GM11168 (cell line): Measurements from ENCODE around the gene CLSTN1.

Experiments used
- in situ Hi-C: fragments of 300-500 bp; cut with MboI; formaldehyde crosslinking; loops from one replicate; pipeline ENCODE4 v1.12.0; 2022; ENCODE audit warnings: low sequenced_read_pairs; ENCODE audit not compliant: unreplicated experiment

CLSTN1 gene

GRCh38 chr1:9737671-9738070, 86.1 kb downstream of the CLSTN1 start:
- in situ Hi-C loops: no loop called here

GRCh38 chr1:9737057-9737456, 86.7 kb downstream of the CLSTN1 start:
- in situ Hi-C loops: no loop called here

GRCh38 chr1:9736241-9736640, 87.5 kb downstream of the CLSTN1 start:
- in situ Hi-C loops: no loop called here

- in situ Hi-C loops: no loop called here
Measured at GRCh38 chr1:9735800-9736199, 88.0 kb downstream of the CLSTN1 start.

GRCh38 chr1:9733160-9733789, 90.5 kb downstream of the CLSTN1 start:
- in situ Hi-C loops: no loop called here

- in situ Hi-C loops: no loop called here
Measured at GRCh38 chr1:9732123-9732971, 91.4 kb downstream of the CLSTN1 start.

- in situ Hi-C loops: no loop called here
Measured at GRCh38 chr1:9731561-9731960, 92.2 kb downstream of the CLSTN1 start.

GRCh38 chr1:9731051-9731537, 92.7 kb downstream of the CLSTN1 start:
- in situ Hi-C loops: no loop called here

- in situ Hi-C loops: no loop called here
Measured at GRCh38 chr1:9730096-9730901, 93.5 kb downstream of the CLSTN1 start.

- in situ Hi-C loops: no loop called here
Measured at GRCh38 chr1:9729523-9729922, 94.2 kb downstream of the CLSTN1 start.

GRCh38 chr1:9728451-9729295, 95.1 kb downstream of the CLSTN1 start:
- in situ Hi-C loops: no loop called here

- in situ Hi-C loops: no loop called here
Measured at GRCh38 chr1:9726905-9727595, 96.7 kb downstream of the CLSTN1 start.

GRCh38 chr1:9726406-9726805, 97.4 kb downstream of the CLSTN1 start:
- in situ Hi-C loops: no loop called here

GRCh38 chr1:9724706-9725476, 98.9 kb downstream of the CLSTN1 start:
- in situ Hi-C loops: no loop called here

GRCh38 chr1:9723926-9724325, 99.8 kb downstream of the CLSTN1 start:
- in situ Hi-C loops: no loop called here

GRCh38 chr1:9723068-9723805, 100.5 kb downstream of the CLSTN1 start:
- in situ Hi-C loops: no loop called here

GRCh38 chr1:9722378-9722749, 101.4 kb downstream of the CLSTN1 start:
- in situ Hi-C loops: no loop called here
